Thyroid gland (tissue), 4 donors: ENCODE measurements around the gene RPS6KL1.

Experiments used
- POLR2A ChIP-seq, 2 donors: fragments of 450-650 bp; IDR thresholded peaks; one replicate each; pipeline ENCODE4 v1.6.1; 2017; ENCODE audit warnings: antibody characterized with exemption in 2 of 2, mild to moderate bottlenecking in 2 of 2, moderate library complexity in 1 of 2
- TF ChIP-seq, protein P1 (sequence below), 6 experiments: fragments of 200-600 bp in 3 of 6; fragments of 450-650 bp in 3 of 6; sonication (generic) in 3 of 6; IDR thresholded peaks; one replicate each; pipeline ENCODE4 v1.5.1; 2016 to 2019; ENCODE audit warnings: antibody characterized with exemption in 6 of 6, mild to moderate bottlenecking in 2 of 6, inconsistent platforms in 1 of 6, moderate library complexity in 1 of 6

GRCh38 chr14:74902941-74903705, 19.9 kb downstream of the RPS6KL1 start:
- TF ChIP-seq POLR2A (IDR thresholded peaks at IDR 0.05): no peak
- TF ChIP-seq, protein P1, sequence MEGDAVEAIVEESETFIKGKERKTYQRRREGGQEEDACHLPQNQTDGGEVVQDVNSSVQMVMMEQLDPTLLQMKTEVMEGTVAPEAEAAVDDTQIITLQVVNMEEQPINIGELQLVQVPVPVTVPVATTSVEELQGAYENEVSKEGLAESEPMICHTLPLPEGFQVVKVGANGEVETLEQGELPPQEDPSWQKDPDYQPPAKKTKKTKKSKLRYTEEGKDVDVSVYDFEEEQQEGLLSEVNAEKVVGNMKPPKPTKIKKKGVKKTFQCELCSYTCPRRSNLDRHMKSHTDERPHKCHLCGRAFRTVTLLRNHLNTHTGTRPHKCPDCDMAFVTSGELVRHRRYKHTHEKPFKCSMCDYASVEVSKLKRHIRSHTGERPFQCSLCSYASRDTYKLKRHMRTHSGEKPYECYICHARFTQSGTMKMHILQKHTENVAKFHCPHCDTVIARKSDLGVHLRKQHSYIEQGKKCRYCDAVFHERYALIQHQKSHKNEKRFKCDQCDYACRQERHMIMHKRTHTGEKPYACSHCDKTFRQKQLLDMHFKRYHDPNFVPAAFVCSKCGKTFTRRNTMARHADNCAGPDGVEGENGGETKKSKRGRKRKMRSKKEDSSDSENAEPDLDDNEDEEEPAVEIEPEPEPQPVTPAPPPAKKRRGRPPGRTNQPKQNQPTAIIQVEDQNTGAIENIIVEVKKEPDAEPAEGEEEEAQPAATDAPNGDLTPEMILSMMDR (IDR thresholded peaks at IDR 0.05): no peak
